HG03095 (cell line): Measurements from ENCODE around the gene RNF150.

ENCODE experiments used
- ATAC-seq: cut with Tn5 transposase; IDR thresholded peaks from one replicate; pipeline ENCODE4 v1.9.1; 2021; ENCODE audit warnings: moderate library complexity; ENCODE audit not compliant: unreplicated experiment

The RNF150 gene

GRCh38 chr4:141132072-141132708 lies 1.1 kb downstream of the RNF150 start:
- no peak for ATAC-seq

GRCh38 chr4:141131723-141132071 lies 1.6 kb downstream of the RNF150 start:
- no peak for ATAC-seq

- no peak for ATAC-seq
Measured at GRCh38 chr4:141130947-141131605, 2.2 kb downstream of the RNF150 start.

- no peak for ATAC-seq
Measured at GRCh38 chr4:141127884-141128283, 5.4 kb downstream of the RNF150 start.

- ATAC-seq: no peak
Measured at GRCh38 chr4:141126769-141127168, 6.5 kb downstream of the RNF150 start.

GRCh38 chr4:141124224-141124623 lies 9.0 kb downstream of the RNF150 start:
- no peak for ATAC-seq

- no peak for ATAC-seq
Measured at GRCh38 chr4:141121768-141122454, 11.4 kb downstream of the RNF150 start.

GRCh38 chr4:141121101-141121500 lies 12.2 kb downstream of the RNF150 start:
- no peak for ATAC-seq

- no peak for ATAC-seq
Measured at GRCh38 chr4:141120036-141120593, 13.2 kb downstream of the RNF150 start.

GRCh38 chr4:141119071-141119470 lies 14.2 kb downstream of the RNF150 start:
- ATAC-seq: no peak

GRCh38 chr4:141118381-141118780 lies 14.9 kb downstream of the RNF150 start:
- ATAC-seq: no peak

GRCh38 chr4:141117935-141118334 lies 15.3 kb downstream of the RNF150 start:
- ATAC-seq: no peak

GRCh38 chr4:141109983-141110382 lies 23.3 kb downstream of the RNF150 start:
- no peak for ATAC-seq

GRCh38 chr4:141107927-141108326 lies 25.3 kb downstream of the RNF150 start:
- no peak for ATAC-seq

- no peak for ATAC-seq
Measured at GRCh38 chr4:141102367-141102766, 30.9 kb downstream of the RNF150 start.

- ATAC-seq: no peak
Measured at GRCh38 chr4:141101511-141101910, 31.8 kb downstream of the RNF150 start.

GRCh38 chr4:141099326-141099725 lies 33.9 kb downstream of the RNF150 start:
- ATAC-seq: no peak

- ATAC-seq: no peak
Measured at GRCh38 chr4:141098163-141098562, 35.1 kb downstream of the RNF150 start.

- no peak for ATAC-seq
Measured at GRCh38 chr4:141090473-141090872, 42.8 kb downstream of the RNF150 start.

- no peak for ATAC-seq
Measured at GRCh38 chr4:141081921-141082395, 51.3 kb downstream of the RNF150 start.

GRCh38 chr4:141080668-141081067 lies 52.6 kb downstream of the RNF150 start:
- no peak for ATAC-seq

GRCh38 chr4:141079393-141079930 lies 53.8 kb downstream of the RNF150 start:
- ATAC-seq: no peak
